ENCODE results near the gene EIF4E2.

EIF4E2 gene

DNA sequence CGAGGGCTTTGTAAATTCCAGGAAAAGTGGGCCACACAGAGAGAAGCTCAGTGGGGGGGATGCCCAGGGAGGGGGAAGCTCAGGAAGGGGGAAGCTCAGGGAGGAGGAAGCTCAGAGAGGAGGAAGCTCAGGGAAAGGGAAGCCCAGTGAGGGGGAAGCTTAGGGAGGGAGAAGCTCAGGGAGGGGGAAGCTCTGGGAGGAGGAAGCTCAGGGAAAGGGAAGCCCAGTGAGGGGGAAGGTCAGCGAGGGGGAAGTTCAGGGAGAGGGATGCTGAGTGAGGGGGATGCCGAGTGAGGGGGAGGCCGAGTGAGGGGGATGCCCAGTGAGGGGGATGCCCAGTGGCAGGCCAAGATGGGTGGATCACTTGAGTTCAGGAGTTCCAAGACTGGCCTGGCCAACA, 11.8 kb upstream of the EIF4E2 start:
- DNase-seq (ENCODE audit: low read depth) = no peak

GRCh38 chr2:232539298-232540231, 10.9 kb upstream of the EIF4E2 start, which contains the start of gene CHRNG:
Gene CHRNG, plus strand, starts transcription at chr2:232539692. Its CDS starts 56 bp downstream, at chr2:232539748.
- no peak for DNase-seq (ENCODE audit: low read depth)

DNA sequence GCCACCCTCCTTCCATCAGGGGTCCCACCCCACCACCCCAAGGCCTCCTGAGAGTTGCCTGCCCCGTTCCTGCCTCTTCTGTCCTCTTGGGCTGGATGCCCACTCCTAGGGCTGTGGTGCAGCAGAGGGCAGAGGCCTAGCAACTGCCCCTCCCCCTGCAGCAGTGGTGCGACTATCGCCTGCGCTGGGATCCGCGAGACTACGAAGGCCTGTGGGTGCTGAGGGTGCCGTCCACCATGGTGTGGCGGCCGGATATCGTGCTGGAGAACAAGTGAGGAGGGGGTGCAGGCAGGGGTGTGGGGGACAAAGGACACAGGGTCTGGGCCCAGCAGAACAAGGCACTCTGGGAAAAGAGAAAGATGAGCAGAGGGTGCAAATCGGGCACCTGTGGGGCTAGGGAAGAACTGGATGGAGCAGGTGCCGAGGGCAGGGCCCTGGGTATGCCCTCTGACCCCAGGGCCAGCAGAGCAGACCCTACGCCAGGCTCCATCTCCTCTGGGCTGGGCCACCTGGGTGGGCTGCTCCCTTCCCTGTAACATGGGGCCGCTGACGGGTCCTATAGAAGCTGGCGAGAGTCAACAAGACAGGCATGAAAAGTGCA, 9.9 kb upstream of the EIF4E2 start:
- no peak for DNase-seq (ENCODE audit: low read depth)

DNA sequence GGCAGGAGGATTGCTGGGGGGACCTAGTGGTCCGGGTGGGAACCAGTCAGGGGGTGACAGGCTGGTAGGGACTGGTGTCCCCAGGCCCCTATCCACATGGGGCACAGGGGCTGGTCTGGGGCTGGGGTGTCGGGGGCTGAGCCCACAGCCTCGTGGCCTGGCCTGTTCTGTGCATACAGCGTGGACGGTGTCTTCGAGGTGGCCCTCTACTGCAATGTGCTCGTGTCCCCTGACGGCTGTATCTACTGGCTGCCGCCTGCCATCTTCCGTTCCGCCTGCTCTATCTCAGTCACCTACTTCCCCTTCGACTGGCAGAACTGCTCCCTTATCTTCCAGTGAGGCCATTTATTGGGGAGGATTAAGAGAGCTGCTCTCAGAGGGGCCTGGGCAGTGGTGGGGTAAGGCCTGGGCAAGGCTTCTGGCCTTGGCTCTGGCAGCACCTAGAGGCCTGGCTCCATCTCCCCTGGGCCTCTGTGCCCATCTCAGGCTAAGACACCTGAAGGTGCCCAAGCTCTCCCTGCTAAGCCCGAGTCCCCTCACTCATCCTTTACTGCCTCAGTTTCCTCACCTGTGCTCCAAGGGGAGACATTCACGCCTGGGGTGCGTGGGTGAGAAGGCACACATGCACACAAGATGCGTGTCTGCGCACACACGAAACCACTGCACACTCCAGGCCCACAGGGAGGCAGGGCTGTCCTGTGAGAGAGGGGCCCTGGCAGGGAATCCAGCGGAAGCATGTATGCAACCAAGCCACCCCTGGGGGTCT, 9.1 kb upstream of the EIF4E2 start:
- DNase-seq (ENCODE audit: low read depth) = no peak

GRCh38 chr2:232541961-232542714, 8.4 kb upstream of the EIF4E2 start:
- DNase-seq (ENCODE audit: low read depth) = no peak

GRCh38 chr2:232542715-232543467, 7.6 kb upstream of the EIF4E2 start:
- DNase-seq (ENCODE audit: low read depth) = no peak

DNA sequence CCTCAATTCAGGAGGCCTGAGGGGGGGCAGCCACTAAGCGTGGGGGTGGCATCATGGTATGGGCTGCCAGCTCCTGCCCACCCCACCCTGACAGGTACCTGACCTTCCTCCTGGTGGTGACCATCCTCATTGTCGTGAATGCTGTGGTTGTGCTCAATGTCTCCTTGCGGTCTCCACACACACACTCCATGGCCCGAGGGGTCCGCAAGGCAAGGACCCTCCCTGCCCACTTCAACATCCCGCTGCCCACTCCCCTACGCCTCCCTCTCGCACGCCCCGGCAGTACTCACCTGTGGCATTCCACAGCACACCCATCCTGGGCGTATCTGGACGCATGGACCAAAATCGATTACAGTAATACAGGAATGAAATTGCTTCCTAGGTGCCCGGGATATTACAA, 7.0 kb upstream of the EIF4E2 start:
- DNase-seq (ENCODE audit: low read depth) = no peak

DNA sequence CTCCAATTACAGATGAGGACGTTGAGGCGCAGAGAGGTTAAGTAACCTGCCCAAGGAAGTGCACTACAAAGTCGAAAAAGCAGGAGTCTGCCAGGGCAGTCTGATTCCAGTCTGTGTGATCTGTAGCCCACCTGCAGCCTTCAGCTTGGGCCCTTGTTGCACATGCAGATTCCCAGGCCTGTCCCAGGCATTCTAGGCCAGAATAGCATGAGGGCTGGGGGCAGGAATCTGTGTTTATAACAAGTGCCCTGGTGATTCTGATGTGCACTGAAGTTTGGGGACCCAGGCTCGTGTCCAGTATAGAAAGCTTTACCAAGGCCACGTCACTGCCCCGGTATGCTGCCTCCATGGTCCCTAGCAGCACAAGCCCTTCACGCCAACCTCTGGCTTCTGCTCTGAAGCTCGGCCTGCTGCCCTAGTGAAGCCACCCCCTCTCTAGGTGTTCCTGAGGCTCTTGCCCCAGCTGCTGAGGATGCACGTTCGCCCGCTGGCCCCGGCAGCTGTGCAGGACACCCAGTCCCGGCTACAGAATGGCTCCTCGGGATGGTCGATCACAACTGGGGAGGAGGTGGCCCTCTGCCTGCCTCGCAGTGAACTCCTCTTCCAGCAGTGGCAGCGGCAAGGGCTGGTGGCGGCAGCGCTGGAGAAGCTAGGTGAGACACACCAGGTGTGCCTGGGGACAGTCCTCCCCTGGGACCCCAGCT, 6.4 kb upstream of the EIF4E2 start:
- DNase-seq (ENCODE audit: low read depth) = no peak

DNA sequence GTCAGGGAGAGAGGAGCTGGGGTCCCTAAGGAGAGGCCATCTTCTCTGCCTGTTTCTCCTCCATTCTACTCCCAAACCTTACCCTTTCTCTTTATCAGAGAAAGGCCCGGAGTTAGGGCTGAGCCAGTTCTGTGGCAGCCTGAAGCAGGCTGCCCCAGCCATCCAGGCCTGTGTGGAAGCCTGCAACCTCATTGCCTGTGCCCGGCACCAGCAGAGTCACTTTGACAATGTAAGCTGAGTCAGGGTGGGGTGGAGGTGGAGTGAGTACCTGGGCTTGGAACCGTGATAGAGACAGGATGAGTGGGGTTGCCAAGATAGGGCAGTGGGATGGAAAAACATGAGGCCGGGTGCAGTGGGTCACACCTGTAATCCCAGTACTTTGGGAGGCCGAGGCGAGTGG, 5.8 kb upstream of the EIF4E2 start:
- no peak for DNase-seq (ENCODE audit: low read depth)

DNA sequence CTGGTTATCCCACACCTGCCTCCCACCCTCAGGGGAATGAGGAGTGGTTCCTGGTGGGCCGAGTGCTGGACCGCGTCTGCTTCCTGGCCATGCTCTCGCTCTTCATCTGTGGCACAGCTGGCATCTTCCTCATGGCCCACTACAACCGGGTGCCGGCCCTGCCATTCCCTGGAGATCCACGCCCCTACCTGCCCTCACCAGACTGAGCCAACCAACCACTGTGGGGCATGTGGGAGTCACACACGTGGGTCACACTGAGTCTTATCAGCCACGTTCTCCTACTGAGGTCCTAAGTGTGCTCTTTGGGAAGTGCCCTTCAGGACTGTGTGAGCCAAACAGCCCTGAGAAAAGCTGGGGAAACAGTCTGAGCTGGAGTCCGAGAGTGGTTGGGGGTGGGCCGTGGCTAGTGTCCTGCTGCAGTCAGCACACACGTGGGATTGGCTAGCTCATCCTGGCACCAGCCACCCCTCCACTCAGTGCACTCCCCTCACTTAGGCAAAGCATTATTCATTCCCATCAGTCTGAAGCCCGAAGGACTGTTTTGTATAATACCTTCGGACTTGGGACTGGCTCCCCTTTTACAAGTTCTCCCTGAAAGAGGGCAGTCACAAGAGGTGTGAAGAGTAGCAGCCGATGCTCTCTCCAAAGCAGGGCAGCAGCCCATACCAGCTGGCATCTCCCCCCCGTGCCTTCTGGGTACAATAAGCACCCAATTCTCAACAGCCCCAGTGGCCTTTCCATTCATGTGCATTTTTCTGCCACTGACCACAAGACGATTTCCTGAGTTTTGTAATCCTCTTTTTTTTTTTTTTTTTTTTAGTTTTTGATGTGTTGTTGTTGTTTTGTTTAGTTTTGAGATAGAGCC, 4.7 kb upstream of the EIF4E2 start:
- DNase-seq (ENCODE audit: low read depth) = no peak

DNA sequence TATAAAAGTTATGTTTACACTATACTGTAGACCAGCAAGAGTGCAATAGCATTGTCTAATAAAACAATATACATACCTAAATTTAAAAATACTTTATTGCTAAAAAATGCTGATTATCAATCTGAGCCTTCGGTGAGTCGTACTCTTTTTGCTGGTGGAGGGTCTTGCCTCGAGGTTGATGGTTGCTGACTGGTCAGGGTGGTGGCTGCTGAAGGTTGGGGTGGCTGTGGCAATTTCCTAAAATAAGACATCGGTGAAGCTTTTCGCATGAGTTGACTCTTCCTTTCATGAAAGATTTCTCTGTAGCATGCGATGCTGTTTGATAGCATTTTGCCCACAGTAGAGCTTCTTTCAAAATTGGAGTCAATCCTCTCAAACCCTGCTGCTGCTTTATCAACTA, 2.5 kb upstream of the EIF4E2 start:
- DNase-seq (ENCODE audit: low read depth) = no peak

- DNase-seq (ENCODE audit: low read depth) = no peak
Measured at GRCh38 chr2:232549655-232550353, 685 bp upstream of the EIF4E2 start.

DNA sequence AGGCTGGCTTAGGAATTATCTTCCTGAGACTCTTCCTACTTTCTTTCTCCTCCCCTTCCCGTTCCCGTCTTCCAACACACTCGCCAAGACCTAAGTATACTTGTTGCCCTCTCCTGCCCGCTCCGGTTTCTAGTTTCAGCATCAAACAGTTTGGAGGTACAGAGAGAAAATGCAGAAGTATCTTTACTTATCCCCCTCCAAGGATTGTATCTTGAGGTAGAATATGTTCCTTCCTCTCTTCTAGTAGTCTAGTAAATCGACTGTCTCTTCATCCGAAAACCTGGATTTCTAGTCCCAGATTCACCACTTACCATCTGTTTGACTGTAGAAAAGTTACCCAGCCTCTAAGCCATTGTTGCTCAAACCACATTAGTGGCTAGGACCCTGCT, 755 bp downstream of the EIF4E2 start:
- DNase-seq (ENCODE audit: low read depth) = no peak

DNA sequence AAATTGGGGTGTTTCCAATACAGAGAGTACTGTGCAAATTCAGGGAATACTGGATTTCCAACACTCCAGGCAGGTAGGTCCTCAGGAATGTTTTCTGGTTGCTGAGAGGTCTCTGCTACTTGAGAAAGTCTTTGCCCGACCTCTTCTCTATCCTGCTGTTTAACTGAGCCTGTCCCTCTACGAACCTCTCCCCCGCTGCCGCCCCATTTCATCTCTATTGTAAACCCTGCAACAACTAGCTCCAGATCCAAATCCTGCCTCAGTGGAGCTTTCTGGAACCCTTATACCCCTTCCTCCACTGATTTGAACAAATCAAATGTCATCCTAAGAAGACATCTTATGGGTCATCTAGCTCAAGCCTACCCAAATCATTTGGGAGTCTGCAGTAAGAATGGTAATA, 1.3 kb downstream of the EIF4E2 start:
- no peak for DNase-seq (ENCODE audit: low read depth)

GRCh38 chr2:232556426-232556825, 5.9 kb downstream of the EIF4E2 start:
- no peak for DNase-seq (ENCODE audit: low read depth)

- no peak for DNase-seq (ENCODE audit: low read depth)
Measured at GRCh38 chr2:232562515-232563151, 12.1 kb downstream of the EIF4E2 start.

DNA sequence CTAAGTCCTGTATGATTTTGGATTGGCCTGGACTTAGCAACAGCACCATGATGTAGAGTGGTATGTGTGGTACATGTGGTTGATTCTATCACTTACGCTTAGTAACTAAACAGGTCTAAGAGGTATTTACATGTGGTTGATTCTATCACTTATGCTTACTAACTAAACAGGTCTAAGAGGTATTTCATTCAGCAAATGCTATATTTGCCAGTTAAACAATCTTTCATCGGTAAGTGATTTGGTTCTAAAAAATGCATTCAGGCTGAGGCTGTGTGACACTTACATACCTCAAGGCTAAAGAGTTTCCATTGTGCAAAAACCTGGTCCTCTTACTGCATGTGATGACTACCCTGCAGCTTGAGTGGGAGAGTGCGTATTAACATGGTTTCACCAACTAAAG, 13.1 kb downstream of the EIF4E2 start:
- no peak for DNase-seq (ENCODE audit: low read depth)

DNA sequence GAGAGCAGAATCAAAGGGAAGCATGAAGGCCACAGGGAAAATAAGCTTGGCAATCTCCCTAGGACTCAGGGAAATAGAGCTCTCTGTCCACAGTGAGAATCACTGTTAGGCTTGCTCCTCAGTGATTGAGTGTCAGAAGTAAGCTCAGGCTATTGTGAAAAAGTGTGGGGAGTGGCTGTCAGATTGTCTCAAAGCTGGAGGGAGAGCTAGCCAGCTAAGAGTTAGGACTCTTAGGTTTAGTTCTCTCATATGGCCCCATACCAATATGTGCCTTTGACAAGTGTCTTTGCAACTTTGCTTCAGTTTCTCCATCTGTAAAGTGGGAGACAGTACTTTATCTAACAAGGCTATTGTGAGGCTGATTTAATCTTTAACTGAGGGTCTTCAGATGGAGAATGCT, 17.2 kb downstream of the EIF4E2 start:
- no peak for DNase-seq (ENCODE audit: low read depth)

DNA sequence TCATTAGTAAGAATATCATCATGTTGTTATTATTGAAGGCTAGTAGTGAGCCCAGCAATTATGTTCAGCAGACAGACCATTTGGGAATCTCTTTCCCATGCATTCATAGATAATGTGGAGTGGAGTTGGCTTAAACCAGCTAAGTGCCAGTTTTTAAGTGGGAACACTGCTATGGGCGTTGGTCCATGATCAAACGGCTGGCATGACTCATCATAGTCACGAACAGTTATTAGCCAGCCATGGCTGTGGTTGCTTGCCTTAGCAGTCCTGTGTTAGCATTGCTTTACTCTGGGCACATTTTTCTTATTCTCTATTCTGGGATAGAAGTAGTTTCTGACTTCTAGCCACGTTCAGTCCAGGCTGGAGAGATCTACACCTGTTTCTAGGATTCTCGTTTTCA, 17.7 kb downstream of the EIF4E2 start:
- DNase-seq (ENCODE audit: low read depth) = peak; percentile 86
